PFSK-1 (cell line): Measurements from ENCODE around the gene SAMD13.

Experiments
- FOXP2 ChIP-seq: optimal IDR thresholded peaks from 2 replicates; pipeline ENCODE3; 2011; ENCODE audit warnings: borderline replicate concordance, control low read depth, inconsistent platforms; ENCODE audit not compliant: insufficient read depth; ENCODE audit errors: extremely low read length, extremely low read depth
- POLR2AphosphoS5 ChIP-seq: IDR thresholded peaks from 2 replicates; pipeline ENCODE4 v1.6.1; 2012; ENCODE audit warnings: low read depth, mild to moderate bottlenecking, control low read depth, low read length, moderate library complexity
- SIN3A ChIP-seq: IDR thresholded peaks from 2 replicates; pipeline ENCODE4 v1.6.1; 2012; ENCODE audit warnings: mild to moderate bottlenecking, low read length, moderate library complexity, borderline replicate concordance; ENCODE audit not compliant: insufficient read depth
- TAF1 ChIP-seq: IDR thresholded peaks from 2 replicates; pipeline ENCODE4 v1.6.1; 2012; ENCODE audit warnings: low read length, control low read depth, borderline replicate concordance; ENCODE audit not compliant: insufficient read depth
- TF ChIP-seq, protein P1 (sequence below), 2 experiments: IDR thresholded peaks; 2 replicates each; pipeline versions ENCODE4 v1.6.1 to v1.8.0; 2011 to 2012; ENCODE audit warnings: low read depth in 2 of 2, low read length in 2 of 2, control low read depth in 1 of 2, inconsistent platforms in 1 of 2, mild to moderate bottlenecking in 1 of 2, moderate library complexity in 1 of 2; ENCODE audit not compliant: insufficient read depth in 1 of 2

Gene SAMD13

DNA sequence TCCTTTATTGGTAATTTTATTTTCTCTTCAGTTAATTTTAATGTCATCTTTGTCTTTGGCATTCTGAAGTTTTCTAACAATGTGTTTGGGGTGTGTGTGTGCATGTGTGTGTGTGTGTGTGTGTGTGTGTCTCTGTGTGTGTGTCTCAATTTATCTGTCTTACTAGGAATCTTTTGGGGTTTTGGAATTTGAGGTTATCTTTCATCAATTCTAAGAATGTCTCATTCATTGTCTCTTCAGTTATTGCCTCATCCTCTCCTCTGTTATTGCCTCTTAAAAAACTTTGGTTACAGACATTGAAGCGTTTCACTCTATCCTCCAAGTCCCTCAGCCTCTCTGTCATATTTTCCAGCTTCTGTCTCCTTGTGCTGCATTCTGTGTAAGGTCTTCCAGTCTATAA is 18.1 kb upstream of the SAMD13 start:
- TF ChIP-seq SIN3A, result no peak
- no peak for TF ChIP-seq TAF1
- TF ChIP-seq, protein P1, sequence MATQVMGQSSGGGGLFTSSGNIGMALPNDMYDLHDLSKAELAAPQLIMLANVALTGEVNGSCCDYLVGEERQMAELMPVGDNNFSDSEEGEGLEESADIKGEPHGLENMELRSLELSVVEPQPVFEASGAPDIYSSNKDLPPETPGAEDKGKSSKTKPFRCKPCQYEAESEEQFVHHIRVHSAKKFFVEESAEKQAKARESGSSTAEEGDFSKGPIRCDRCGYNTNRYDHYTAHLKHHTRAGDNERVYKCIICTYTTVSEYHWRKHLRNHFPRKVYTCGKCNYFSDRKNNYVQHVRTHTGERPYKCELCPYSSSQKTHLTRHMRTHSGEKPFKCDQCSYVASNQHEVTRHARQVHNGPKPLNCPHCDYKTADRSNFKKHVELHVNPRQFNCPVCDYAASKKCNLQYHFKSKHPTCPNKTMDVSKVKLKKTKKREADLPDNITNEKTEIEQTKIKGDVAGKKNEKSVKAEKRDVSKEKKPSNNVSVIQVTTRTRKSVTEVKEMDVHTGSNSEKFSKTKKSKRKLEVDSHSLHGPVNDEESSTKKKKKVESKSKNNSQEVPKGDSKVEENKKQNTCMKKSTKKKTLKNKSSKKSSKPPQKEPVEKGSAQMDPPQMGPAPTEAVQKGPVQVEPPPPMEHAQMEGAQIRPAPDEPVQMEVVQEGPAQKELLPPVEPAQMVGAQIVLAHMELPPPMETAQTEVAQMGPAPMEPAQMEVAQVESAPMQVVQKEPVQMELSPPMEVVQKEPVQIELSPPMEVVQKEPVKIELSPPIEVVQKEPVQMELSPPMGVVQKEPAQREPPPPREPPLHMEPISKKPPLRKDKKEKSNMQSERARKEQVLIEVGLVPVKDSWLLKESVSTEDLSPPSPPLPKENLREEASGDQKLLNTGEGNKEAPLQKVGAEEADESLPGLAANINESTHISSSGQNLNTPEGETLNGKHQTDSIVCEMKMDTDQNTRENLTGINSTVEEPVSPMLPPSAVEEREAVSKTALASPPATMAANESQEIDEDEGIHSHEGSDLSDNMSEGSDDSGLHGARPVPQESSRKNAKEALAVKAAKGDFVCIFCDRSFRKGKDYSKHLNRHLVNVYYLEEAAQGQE (IDR thresholded peaks at IDR 0.05; ENCODE audit: insufficient read depth in 1 of 2, low read depth in 2 of 2, low read length in 2 of 2), result no peak
- TF ChIP-seq POLR2AphosphoS5, result no peak
- no peak for TF ChIP-seq FOXP2

DNA sequence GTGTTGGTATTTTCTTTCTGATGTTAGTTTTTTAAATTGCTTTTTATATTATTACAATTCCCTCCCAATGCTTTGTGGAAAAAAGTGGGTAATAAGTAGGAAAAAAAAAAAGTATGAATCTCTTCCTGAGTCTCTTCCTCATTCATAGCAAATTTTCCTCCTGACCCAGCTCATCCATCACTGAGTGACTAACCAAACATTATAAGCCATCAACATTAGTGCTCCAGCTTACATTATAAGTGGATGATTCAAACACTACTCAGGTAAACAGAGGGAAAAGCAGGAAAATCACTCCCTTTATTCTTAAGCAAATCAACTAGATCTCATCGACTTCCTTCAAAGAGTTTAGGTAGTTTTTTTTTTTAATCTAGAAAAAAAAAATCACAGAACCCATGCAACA is 15.4 kb upstream of the SAMD13 start:
- TF ChIP-seq SIN3A, result no peak
- no peak for TF ChIP-seq POLR2AphosphoS5

DNA sequence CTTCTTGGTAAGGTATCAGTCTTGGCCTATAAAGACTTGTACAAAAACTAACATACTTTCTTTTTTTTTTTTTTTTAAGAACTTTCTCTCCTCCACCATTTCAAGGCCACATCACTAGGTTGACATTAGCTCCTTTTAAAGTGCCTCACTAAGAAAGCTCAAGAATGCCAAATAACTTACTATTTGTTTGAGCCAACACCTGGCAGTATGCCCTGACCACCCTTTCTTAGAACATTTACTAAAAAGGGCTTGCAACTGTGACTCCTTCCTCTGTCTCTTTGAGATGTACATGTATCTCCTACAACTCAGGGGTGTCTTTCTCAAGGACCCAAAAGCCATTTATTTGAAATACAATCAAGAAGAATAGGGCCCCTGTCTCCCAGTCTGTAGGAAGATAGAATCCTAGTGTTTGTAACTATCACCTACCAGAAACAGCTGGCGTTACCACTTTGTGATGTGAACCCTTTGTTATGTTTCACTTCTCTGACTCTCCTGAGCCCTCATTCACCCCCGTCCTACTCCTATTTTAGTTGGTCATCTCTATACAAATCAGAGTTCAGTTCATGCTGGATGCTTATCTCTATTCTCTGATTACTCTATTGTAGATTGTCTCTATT is 12.2 kb upstream of the SAMD13 start:
- TF ChIP-seq, protein P1 (IDR thresholded peaks at IDR 0.05; ENCODE audit: insufficient read depth in 1 of 2, low read depth in 2 of 2, low read length in 2 of 2), result no peak

DNA sequence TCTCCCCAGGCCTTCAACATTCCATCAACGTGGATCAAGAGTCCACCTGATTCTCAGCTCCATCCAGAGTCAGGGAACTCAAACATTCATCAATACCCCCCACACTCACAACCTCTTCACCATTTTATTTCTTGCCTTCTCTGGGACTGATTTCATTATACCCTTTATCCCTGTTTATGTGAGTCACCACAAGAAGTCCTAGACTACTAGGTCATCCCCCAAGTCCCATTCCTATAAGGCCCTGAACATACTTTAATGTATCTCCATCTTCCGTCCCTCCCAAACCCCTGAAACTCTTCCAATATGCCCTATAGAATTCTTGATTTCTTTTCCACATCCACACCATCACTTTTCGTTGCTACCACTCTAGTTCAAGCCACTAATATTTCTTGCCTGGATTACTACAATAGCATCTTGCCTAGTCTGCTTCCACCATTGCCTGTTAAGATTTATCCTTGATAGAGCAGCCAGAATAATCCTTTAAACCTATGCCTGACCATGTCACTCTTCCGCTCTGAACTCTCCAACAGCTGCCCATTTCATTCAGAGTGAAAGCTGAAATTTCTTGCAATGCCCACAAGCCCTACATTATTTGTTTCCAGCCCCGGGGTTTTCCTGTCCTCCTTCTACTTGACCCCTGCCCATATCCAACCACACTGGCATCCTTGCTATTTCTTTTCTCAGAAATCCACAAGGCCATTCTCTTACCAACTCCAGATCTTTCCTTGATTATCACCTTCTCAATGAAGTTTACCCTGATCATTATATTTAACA is 9.4 kb upstream of the SAMD13 start:
- no peak for TF ChIP-seq POLR2AphosphoS5
- TF ChIP-seq, protein P1 (IDR thresholded peaks at IDR 0.05; ENCODE audit: insufficient read depth in 1 of 2, low read depth in 2 of 2, low read length in 2 of 2), result no peak
- no peak for TF ChIP-seq FOXP2
- no peak for TF ChIP-seq SIN3A
- no peak for TF ChIP-seq TAF1

DNA sequence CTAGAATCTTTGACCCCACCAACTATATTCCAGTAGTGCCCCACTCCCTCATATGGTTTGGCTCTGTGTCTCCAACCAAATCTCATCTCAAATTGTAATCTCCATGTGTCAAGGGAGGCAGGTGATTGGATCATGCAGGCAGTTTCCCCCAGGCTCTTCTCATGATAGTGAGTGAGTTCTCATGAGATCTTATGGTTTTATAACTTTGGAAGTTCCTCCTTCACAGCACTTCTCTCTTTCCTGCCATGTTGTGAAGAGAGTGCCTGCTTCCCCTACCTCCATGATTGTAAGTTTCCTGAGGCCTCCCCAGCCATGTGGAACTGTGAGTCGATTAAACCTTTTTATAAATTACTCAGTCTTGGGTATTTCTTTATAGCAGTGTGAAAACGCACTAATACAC is 7.7 kb upstream of the SAMD13 start:
- TF ChIP-seq TAF1 (no peak), POLR2AphosphoS5 (no peak), SIN3A (no peak), FOXP2 (no peak)
- TF ChIP-seq, protein P1 (IDR thresholded peaks at IDR 0.05; ENCODE audit: insufficient read depth in 1 of 2, low read depth in 2 of 2, low read length in 2 of 2), result no peak
